Right ventricle myocardium inferior (tissue), 1 donor: ENCODE data around the gene LLGL1. TPM values are rescaled to one million over a fixed set of nuclear protein-coding genes. Genes with fewer than 3 reads are reported as not detected.
"Not testable (repeated sequence)": the region's sequence is repeated elsewhere in the genome, so short reads cannot be mapped to it uniquely, and the experiment has no call there.

Experiments used
- ATAC-seq: fragments of 200-7000 bp; cut with Tn5 transposase; one replicate; pipeline ENCODE4 v1.9.1; 2020; ENCODE audit warnings: mild to moderate bottlenecking, moderate library complexity
- DNase-seq: peaks from one replicate; pipeline ENCODE4 v3.0.0; 2021; ENCODE audit errors: missing footprints
- intact Hi-C: fragments of 100-400 bp; cut with DNase I; formaldehyde crosslinking; loops from one replicate; pipeline ENCODE4 v1.11.0; 2022
- total RNA-seq: library from RNA; stranded (reverse); fragmentation: NEBNext Ultra II Directional; extraction: Animal tissue kit (Norgen Biotek cat#: 25700); gene quantifications from one replicate; pipeline ENCODE4 v1.2.1, GENCODE V29; 2021
- donor health status: DM: no; HTN: yes; CAD: no; lungs with severe emphysema.

Gene LLGL1
- total RNA-seq, 1 donor from 2014 or later = 8.4 TPM

DNA sequence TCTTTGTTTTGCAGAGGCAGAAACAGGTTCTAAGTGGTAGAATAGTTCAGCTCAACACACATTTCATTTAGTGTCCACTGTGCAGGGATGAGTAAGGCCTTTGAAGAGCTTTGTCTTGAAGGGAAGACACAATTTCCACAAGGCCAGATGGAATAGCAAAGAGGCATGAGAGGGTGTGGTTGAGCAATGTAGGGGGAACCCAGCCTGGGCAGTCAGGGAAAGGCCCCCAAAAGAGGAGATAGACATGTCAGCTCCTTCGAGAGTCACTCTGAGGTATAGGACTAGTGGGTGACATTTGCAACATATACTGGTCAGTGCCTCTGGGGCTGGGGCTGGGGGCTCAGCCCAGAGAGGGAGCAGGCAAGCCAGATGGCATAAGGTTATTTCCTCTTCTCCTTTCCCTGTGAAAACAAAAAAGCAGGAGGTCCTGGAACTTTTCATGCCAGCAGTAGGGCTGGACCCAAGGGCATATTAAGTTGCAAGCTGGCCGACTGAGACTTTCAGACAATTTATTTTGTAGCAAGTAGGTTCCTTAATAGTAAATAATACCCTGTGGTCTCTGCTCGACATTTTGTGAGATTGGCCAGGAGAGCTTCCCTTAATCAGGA, 34.7 kb upstream of the LLGL1 start:
- intact Hi-C loops = no loop called here
- no peak for ATAC-seq
- DNase-seq = no peak

DNA sequence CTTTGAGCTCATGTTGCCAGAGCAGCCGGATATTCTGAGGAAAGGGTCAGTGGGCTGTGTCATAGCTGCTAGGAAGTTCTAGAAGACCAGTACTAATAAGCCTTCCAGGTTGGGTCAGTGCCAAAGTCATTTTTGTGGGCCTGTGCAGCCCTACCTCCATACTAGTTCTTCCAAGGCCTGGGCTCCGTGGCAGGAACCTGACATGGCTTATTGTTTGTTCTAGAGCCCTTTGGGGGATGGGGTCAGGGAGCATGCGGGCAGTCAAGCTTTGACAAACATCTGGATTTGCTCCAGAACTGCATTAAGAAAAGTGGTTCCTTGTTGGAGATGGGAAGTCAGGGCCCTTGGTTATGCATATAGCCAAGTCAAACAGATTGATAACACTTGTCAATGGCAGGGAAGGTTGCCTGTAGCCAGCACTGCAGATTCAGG, 34.2 kb upstream of the LLGL1 start:
- intact Hi-C loops = no loop called here
- no peak for DNase-seq

DNA sequence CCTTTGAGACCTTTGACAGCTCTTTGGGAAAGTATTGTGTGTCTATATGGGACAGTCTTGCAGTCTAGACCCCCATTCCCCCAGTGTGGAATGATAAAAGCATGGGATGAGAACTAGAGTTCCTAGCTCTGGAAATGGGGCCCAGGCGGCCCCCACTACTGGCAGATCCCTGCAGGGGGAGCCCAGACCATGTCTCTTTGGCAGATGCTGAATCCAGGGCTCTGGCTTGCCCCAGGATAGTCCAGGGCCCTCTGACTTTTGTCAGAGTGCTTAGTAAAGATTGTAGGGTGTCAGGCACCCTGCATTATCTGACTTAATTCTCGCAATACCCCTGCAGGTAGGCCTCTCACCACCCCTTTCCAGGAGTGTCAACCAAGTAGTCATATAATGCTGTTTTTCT, 33.5 kb upstream of the LLGL1 start:
- ATAC-seq = peak; percentile 24

More for the DNA sequence above, 34.2 kb upstream of the LLGL1 start:
- ATAC-seq = no peak

DNA sequence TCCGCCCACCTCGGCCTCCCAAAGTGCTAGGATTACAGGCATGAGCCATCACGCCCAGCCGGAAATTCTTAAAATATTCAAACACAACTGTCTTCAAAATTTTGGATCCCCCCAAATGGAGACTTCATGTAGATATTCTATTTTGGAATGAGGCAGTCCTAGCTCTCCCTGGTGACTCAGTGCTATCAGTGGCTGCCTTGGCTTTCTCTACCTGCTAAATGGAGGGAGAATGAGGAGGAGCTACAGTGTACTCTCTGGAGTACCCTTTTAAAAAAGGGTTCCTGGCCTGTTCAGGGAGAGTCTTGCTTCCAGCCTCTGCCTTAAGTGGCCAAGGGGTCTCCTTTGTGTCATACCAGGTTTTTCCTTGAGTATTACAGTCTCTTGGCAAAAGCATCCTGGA, 31.0 kb upstream of the LLGL1 start:
- DNase-seq (no peak), ATAC-seq (no peak)
- intact Hi-C loops = no loop called here

More for the DNA sequence above, 33.5 kb upstream of the LLGL1 start:
- no peak for DNase-seq
- intact Hi-C loops = no loop called here

DNA sequence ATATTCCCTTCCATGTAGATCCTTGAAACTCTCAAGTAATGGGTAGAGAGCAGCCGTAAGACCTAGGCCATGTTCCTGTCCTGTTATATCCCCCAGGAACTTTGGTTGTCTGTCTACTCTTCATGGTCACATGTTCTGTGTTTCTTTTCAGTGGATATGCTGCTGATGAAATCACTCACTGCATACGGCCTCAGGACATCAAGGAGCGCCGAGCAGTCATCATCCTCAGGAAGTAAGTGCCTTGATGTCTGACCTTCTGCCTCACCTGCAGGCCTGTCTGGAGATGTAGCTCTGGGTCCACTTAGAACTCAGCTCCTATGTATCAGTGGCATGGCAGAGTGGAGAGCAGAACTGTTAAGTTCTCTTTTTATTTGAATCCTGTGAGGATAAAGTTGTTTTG, 30.6 kb upstream of the LLGL1 start:
- intact Hi-C loops = no loop called here
- no peak for ATAC-seq
- no peak for DNase-seq

DNA sequence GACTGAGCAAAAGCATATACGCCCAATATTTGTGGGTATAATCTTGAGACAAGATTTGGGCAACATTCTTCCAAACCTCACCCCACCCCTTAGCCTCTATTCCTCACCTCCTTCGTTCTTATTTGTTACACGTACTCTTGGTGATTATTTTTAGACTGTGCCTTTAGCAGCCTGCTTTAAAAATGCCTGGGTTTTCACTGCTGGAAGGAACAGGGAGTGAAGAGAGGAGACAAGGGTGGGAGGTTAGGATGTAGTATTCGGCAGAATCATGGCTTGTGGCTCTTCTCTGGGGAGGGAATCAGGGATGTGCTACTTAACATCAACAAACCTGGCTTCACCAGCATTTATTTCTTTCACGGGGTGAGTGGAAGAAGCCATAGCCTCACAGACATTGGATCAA, 30.2 kb upstream of the LLGL1 start:
- ATAC-seq (no peak), DNase-seq (no peak)
- intact Hi-C loops = no loop called here

DNA sequence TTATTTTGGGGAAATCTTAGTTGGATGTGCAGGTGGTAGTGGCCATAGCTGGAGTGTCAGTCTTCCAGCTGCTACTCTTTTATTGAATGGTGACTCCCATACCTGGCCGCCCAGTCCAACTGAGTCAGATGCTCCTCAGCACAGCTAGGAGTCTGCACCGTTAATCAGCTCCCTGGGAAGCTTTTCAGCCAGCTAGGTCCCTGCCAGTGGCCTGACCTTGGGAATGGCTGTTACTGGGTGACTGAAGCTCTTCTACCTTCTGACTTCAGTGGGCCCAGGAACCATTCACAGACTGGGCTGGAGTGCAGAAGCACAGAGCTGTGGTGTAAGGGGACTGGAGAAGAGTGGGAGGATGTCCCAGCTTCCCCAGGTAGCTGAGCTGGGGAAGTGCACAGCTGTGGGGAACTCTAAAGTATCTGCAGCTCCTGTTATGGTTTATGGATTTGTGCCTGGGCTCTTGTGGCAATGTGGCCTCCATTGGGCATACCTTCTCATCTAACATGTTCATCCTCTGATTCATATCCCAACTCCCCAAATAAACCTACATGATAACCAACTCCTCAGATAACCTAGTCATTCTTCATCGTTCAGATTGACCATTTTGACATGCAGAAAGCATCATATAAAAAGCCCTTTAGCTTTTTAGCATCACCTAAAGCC, 27.8 kb upstream of the LLGL1 start:
- ATAC-seq (no peak), DNase-seq (no peak)
- intact Hi-C loops = no loop called here

DNA sequence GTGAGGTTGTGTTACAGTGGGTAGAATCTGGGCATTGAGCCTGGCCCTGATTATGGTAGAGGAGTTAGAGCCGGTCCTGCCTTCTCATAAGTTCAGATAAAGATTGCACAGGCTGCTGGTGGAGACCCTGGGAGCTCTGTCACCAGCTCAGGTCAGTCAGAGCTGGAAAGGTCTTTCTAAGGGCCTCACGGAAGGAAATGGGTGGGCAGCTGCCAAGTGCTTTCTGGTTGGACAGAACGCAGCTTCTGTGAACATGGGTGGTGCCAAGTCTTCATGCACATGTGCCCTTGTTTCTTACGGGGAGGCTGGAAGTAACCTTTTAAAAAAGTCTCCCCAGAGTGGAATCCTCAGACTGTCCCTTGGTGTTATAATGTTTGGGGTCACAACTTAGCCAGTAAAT, 26.9 kb upstream of the LLGL1 start:
- intact Hi-C loops = no loop called here
- ATAC-seq (peak; percentile 20), DNase-seq (no peak)

DNA sequence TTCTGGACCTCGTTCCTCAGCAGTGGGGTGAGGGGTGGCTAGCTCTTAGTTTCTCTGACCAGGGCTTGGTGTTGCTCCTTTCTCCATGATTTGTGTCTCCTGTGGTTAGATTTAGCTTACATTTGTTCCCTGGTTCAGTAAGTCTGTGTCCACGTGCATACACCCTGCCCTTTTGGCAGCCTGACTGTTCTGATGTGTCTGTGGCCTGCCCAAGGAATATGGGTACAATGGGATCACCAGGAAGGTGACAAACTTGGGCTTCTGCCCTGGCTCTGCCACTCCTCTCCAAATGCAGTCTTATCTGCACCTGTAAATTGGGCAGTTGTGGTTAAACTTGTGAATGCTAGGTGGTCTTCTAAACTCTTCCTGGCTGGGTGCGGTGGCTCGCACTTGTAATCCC, 24.3 kb upstream of the LLGL1 start:
- intact Hi-C loops = no loop called here
- ATAC-seq = no peak

DNA sequence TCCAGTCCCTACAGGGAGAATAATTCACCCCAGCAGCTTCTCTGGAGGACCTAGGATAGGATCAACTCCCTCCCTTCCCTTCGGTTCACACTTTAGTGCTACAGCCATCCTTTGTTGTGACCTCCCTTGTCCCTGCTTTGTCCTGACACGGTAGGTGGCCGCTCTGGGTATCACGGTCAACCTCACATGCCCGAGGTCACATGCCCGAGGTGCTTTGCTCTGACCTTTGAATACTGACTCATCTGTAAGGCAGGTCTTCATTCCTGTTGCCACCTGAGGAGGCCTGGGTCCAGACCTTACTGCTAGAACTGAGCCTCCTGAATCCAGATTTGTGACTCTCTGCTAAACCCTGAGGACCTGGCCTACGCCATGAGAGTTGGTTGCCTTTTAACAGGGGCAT, 22.1 kb upstream of the LLGL1 start:
- ATAC-seq = no peak
- DNase-seq = no peak

More for the DNA sequence above, 24.3 kb upstream of the LLGL1 start:
- no peak for DNase-seq

DNA sequence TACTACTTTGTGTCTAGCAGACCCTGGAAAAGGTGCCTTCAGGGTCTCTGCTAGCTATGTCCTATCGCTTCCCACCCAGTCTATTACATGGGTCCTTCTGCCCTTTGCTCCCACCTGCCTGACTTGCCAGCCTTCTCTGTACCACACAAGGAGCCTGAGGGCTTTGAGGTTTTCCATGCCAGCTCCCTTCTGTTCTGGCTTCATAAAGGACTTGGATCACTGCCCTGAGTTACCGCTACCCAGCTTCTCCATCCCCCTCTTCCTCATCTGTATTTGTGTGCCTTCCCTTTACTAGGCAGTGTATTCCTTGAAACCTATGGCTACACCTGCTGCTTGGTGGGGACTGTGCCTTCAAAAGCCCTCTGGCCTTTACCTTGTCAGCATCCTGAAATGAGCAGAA, 19.6 kb upstream of the LLGL1 start:
- DNase-seq (no peak), ATAC-seq (no peak)
- intact Hi-C loops = no loop called here

More for the DNA sequence above, 22.1 kb upstream of the LLGL1 start:
- intact Hi-C loops = no loop called here

DNA sequence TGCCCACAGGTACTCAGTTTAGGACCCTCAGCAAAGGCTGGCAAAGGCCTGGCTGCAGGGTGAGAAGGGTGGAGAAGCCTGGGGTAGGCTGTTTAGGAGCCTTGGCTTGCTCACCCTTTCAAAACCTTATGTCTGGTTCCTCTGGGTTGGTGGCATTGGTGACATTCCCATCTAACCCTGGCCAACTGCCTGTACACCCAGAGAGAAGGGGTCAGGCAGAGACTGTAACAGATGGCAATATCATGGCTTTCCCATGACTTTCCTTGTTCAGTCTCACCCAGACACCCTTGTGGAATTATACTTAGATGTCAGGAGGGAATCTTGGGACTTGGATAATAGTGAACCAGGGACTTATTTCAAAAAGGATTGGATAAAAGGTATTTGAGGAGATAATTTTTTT, 18.5 kb upstream of the LLGL1 start:
- ATAC-seq (no peak), DNase-seq (no peak)
- intact Hi-C loops = no loop called here

DNA sequence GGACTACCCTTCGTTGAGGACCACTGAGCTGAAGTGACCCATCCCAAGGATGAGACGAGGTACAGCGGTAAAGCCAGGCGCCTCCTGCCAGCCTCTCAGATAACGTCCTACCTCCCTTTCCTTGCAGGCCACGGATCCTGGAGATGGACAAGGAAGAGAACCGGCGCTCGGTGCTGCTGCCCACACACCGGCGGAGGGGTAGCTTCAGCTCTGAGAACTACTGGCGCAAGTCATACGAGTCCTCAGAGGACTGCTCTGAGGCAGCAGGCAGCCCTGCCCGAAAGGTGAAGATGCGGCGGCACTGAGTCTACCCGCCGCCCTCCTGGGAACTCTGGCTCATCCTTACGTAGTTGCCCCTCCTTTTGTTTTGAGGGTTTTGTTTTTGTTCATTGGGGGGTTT, 17.3 kb upstream of the LLGL1 start:
- intact Hi-C loops = no loop called here
- DNase-seq = no peak
- ATAC-seq = no peak

DNA sequence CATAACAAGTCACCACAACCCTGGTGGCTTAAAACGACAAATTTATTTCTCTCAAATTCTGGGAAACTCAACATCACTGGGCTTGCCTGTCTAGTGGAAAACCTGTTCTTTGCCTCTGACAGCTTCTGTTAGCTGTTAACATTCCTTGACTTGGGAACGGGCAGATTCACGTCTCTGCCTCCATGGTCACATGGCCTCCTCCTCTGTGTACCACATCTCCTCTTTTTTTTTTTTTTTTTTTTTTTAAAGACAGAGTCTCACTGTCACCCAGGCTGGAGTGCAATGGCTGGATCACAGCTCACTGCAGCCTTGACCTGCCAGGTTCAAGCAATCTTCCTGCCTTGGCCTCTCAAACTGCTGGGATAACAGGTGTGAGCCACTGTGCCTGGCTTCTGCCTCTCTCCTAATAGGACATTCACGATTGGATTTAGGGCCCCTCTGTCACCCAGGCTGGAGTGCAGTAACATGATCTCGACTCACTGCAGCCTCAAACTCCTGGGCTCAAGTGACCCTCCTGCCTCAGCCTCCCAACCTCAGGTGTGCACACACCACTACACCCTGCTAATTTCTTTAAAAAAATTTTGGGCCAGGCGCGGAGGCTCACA, 11.7 kb upstream of the LLGL1 start:
- DNase-seq = no peak
- no peak for ATAC-seq
- intact Hi-C loops = no loop called here

DNA sequence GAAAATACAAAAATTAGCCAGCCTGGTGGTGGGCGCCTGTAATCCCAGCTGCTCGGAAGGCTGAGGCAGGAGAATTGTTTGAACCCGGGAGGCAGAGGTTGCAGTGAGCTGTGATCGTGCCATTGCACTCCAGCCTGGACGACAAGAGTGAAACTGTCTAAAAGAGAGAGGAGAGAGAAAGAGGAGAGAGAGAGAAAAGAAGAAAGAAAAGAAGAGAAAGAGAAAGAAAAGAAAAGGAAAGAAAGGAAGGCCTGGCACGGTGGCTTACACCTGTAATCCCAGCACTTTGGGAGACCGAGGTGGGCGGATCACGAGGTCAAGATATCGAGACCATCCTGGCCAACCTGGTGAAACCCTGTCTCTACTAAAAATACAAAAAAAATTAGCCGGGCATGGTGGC, 8.5 kb upstream of the LLGL1 start:
- not testable (repeated sequence) for DNase-seq, ATAC-seq
- intact Hi-C loops = loop anchor here (5.0 kb wide), 2 partner anchors 35 to 75 kb away; partner anchors contain the start of gene ALKBH5

DNA sequence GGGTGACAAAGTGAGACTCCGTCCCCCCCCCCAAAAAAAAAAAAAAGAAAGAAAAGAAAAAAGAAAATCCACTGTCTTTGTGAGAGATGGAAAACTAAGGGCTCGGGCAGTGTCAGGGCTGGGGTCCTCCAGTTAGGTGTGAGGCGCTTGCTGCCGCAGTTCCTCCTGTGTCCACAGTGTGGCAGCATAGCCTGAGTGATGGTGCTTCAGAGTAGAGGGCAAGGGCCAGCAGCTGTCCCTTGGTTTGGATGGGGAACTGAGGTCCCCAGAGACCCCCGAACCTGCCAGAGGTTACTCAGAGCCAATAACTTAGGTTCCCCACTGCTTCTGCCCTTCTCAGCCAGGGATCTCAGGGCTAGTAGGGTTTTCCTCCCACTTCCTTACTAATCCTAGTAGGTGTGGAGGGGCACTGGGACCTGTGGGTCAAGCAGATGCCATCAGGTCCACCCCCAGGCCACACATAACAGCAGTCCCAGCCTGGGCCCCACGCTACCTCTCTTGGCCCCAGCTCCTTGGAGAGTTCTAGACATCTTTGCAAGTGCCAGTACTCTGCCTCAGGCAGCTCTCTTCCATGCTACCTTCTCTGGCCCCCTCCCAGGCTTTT, 7.9 kb upstream of the LLGL1 start:
- peak; percentile 80 for DNase-seq
- intact Hi-C loops = loop anchor here (5.0 kb wide), 2 partner anchors 35 to 75 kb away; partner anchors contain the start of gene ALKBH5
- ATAC-seq = peak; percentile 79

DNA sequence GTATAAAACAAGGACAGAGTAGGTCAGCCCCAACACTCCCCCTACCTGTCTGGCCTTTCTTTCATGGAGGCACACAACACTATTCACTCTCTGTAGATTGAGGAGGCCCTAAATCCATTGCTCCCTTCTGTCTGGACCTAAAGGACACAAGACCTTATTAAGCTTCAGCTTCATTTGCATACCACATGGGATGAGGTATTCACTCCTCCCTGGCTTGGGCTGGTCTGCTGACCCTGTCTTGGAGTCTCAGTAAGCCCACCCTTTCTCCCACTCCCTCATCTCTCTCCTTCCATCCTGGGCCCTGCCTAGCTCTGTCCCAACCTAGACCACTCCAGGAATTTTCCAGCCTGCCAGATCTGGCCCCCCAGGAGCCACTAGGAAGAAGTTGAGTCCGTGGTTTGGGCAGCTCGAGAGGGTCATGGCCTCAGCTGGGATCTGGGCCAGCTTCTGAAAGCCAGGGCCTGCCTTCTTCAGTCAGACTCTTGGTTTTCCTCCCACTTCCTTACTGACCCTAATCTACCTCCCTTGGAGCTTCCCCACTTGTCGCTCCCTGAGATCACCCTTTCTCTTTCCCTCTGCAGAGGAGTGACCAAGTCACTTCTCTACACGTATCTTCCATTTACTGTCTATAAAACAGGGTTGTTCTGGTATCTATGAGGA, 6.5 kb upstream of the LLGL1 start:
- ATAC-seq = peak; percentile 58
- intact Hi-C loops = loop anchor here (5.0 kb wide), 2 partner anchors 37 to 77 kb away; partner anchors contain the start of gene ALKBH5
- DNase-seq = no peak

DNA sequence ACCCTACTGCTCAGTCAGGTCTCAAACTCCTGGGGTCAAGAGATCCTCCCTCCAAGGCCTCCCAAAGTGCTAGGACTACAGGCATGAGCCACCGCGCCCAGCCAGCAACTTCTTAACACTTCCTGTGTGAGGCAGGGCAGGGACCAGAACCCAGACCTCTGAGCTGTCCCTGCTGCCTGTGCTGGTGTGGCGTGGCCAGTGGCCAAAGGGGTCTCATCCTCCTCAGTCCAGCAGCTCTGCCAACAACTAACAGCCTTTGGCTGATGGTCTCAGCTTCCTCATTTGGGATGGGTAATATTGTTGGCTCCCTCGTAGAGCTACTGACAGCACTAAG, 1.4 kb upstream of the LLGL1 start:
- intact Hi-C loops = loop anchor here (5.0 kb wide), 1 partner anchor 93 kb away; the partner anchor contains the start of gene SMCR8
- no peak for ATAC-seq
- DNase-seq = peak; percentile 56
